Keratinocyte (primary cell): Measurements from ENCODE around the gene LSM14B. TPM values are rescaled to one million over a fixed set of nuclear protein-coding genes. Genes with fewer than 3 reads are reported as not detected.

Source experiments
- DNase-seq: peaks from one replicate; pipeline ENCODE4 v3.0.0-alpha.2; 2011; ENCODE audit warnings: low read depth, missing footprints, low spot score
- FAIRE-seq: peaks from 2 replicates; lab custom pipeline; 2011; peaks lifted over from hg19 to GRCh38; lab: Jason Lieb, UNC
- H2AFZ ChIP-seq: 2 replicates; pipeline ENCODE4 v1.6.0; 2012; ENCODE audit warnings: low read length, control low read depth, inconsistent platforms; ENCODE audit not compliant: control insufficient read depth
- H3K27ac ChIP-seq: 2 replicates; pipeline ENCODE4 v1.5.1; 2011; ENCODE audit warnings: low read length; ENCODE audit not compliant: control insufficient read depth, insufficient read depth
- H3K27me3 ChIP-seq: 3 replicates; pipeline ENCODE4 v1.6.0; 2011; ENCODE audit warnings: low read length; ENCODE audit not compliant: control insufficient read depth, insufficient read depth; ENCODE audit errors: extremely low read depth
- H3K36me3 ChIP-seq, 2 experiments: 2 replicates in 1 of 2; 3 replicates in 1 of 2; pipeline ENCODE4 v1.5.1; 2011; ENCODE audit warnings: low read length in 2 of 2, mild to moderate bottlenecking in 1 of 2; ENCODE audit not compliant: control insufficient read depth in 2 of 2, insufficient read depth in 2 of 2; ENCODE audit errors: extremely low read depth in 1 of 2
- H3K4me1 ChIP-seq: 3 replicates; pipeline ENCODE4 v1.5.1; 2011; ENCODE audit warnings: low read length; ENCODE audit not compliant: control insufficient read depth, insufficient read depth; ENCODE audit errors: extremely low read depth
- H3K4me2 ChIP-seq: 3 replicates; pipeline ENCODE4 v1.6.0; 2011; ENCODE audit warnings: low read depth, low read length; ENCODE audit not compliant: control insufficient read depth, insufficient read depth; ENCODE audit errors: extremely low read depth
- H3K4me3 ChIP-seq, 3 experiments: fragments of 200-600 bp in 1 of 3; sonication (generic) in 1 of 3; 2 replicates in 2 of 3; 3 replicates in 1 of 3; pipeline ENCODE4 v1.5.1; 2011 to 2016; ENCODE audit warnings: low read length in 3 of 3, mild to moderate bottlenecking in 3 of 3, control low read depth in 2 of 3, inconsistent platforms in 1 of 3, low read depth in 1 of 3, mixed read lengths in 1 of 3, mixed run types in 1 of 3, moderate library complexity in 1 of 3; ENCODE audit not compliant: control insufficient read depth in 2 of 3, insufficient read depth in 2 of 3; ENCODE audit errors: extremely low read depth in 1 of 3
- H3K79me2 ChIP-seq: 2 replicates; pipeline ENCODE4 v1.6.0; 2012; ENCODE audit warnings: low read length; ENCODE audit not compliant: control insufficient read depth, insufficient read depth
- H3K9ac ChIP-seq: 3 replicates; pipeline ENCODE4 v1.6.0; 2011; ENCODE audit warnings: low read length; ENCODE audit not compliant: control insufficient read depth, insufficient read depth; ENCODE audit errors: extremely low read depth
- H3K9me1 ChIP-seq: 3 replicates; pipeline ENCODE4 v1.6.0; 2011; ENCODE audit warnings: low read length; ENCODE audit not compliant: control insufficient read depth, insufficient read depth; ENCODE audit errors: extremely low read depth
- H3K9me3 ChIP-seq: 2 replicates; pipeline ENCODE4 v1.5.1; 2012; ENCODE audit warnings: low read depth, low read length; ENCODE audit not compliant: control insufficient read depth
- H4K20me1 ChIP-seq: 3 replicates; pipeline ENCODE4 v1.6.0; 2011; ENCODE audit warnings: low read length; ENCODE audit not compliant: control insufficient read depth, insufficient read depth; ENCODE audit errors: extremely low read depth
- EZH2 ChIP-seq: IDR thresholded peaks from one replicate; pipeline ENCODE4 v1.6.1; 2012; ENCODE audit warnings: inconsistent platforms, mild to moderate bottlenecking, low read length, moderate library complexity
- dilution Hi-C: fragments of 300-500 bp; cut with MboI; formaldehyde crosslinking; loops from one replicate; pipeline ENCODE4 v1.7.0; 2020; ENCODE audit warnings: low sequenced_read_pairs; ENCODE audit not compliant: extremely low pct_ligation_motif_present
- polyA plus RNA-seq, 5 experiments: library from polyadenylated mRNA; depleted of rRNA in 3 of 5; stranded (reverse) in 3 of 5; stranded (forward) in 1 of 5; unstranded in 1 of 5; fragments of >200 nt; gene quantifications; 1 replicate in 1 of 5; 2 replicates in 3 of 5; 3 replicates in 1 of 5; pipeline versions ENCODE4 v1.2.1 to v1.2.3, GENCODE V29; 2011 to 2012; ENCODE audit warnings: missing spikeins in 2 of 5, low read depth in 1 of 5, low replicate concordance in 1 of 5
- TF ChIP-seq, protein P1 (sequence below), 3 experiments: IDR thresholded peaks in 1 of 3; conservative IDR thresholded peaks in 1 of 3; optimal IDR thresholded peaks in 1 of 3; 2 replicates in 2 of 3; 3 replicates in 1 of 3; pipeline versions ENCODE3 to v1.5.1; 2011; ENCODE audit warnings: low read length in 3 of 3, mild to moderate bottlenecking in 3 of 3, moderate library complexity in 2 of 3, control low read depth in 1 of 3, inconsistent platforms in 1 of 3; ENCODE audit not compliant: insufficient read depth in 2 of 3; ENCODE audit errors: extremely low read depth in 1 of 3

The LSM14B gene
- polyA plus RNA-seq, 1 donor (not counting 4 experiments of a cell fraction or from before 2014, with no cell fraction given), result 21.7 TPM

GRCh38 chr20:62132421-62132820 is 10.1 kb downstream of the LSM14B start:
- no peaks in the 10 kb centered on the region for H3K9me3 ChIP-seq
- no peak overlapping the region for H3K4me3 ChIP-seq
- H3K4me1 ChIP-seq, result no peaks in the 10 kb centered on the region
- no peaks in the 10 kb centered on the region for H3K27me3 ChIP-seq
- dilution Hi-C loops, result no loop called here
- no peak overlapping the region for H3K9ac ChIP-seq
- TF ChIP-seq, protein P1, sequence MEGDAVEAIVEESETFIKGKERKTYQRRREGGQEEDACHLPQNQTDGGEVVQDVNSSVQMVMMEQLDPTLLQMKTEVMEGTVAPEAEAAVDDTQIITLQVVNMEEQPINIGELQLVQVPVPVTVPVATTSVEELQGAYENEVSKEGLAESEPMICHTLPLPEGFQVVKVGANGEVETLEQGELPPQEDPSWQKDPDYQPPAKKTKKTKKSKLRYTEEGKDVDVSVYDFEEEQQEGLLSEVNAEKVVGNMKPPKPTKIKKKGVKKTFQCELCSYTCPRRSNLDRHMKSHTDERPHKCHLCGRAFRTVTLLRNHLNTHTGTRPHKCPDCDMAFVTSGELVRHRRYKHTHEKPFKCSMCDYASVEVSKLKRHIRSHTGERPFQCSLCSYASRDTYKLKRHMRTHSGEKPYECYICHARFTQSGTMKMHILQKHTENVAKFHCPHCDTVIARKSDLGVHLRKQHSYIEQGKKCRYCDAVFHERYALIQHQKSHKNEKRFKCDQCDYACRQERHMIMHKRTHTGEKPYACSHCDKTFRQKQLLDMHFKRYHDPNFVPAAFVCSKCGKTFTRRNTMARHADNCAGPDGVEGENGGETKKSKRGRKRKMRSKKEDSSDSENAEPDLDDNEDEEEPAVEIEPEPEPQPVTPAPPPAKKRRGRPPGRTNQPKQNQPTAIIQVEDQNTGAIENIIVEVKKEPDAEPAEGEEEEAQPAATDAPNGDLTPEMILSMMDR (optimal IDR thresholded peaks at IDR 0.05 in 1 of 3, IDR thresholded peaks at IDR 0.05 in 1 of 3, conservative IDR thresholded peaks at IDR 0.05 in 1 of 3; ENCODE audit: extremely low read depth in 1 of 3, insufficient read depth in 2 of 3, low read length in 3 of 3), result no peak
- no peak for TF ChIP-seq EZH2
- no peaks in the 10 kb centered on the region for H3K79me2 ChIP-seq
- H4K20me1 ChIP-seq, result peaks cover 10% of the 10 kb centered on the region
- no peaks in the 10 kb centered on the region for H3K9me1 ChIP-seq
- no peak overlapping the region for H3K4me2 ChIP-seq
- DNase-seq (no peak), FAIRE-seq (no peak)
- peaks cover 47 to 72% of the 10 kb centered on the region in 2 experiments for H3K36me3 ChIP-seq
- no peak overlapping the region for H2AFZ ChIP-seq
- H3K27ac ChIP-seq, result no peak overlapping the region

- Histone ChIP-seq H3K9me1 (no peaks in the 10 kb centered on the region), H3K4me3 (no peak overlapping the region), H3K27me3 (no peaks in the 10 kb centered on the region), H3K4me2 (no peak overlapping the region), H3K4me1 (no peaks in the 10 kb centered on the region), H2AFZ (no peak overlapping the region), H3K79me2 (peaks cover 2% of the 10 kb centered on the region), H3K9me3 (no peaks in the 10 kb centered on the region), H3K9ac (no peak overlapping the region), H3K36me3 (peaks cover 50 to 70% of the 10 kb centered on the region in 2 experiments), H3K27ac (no peak overlapping the region), H4K20me1 (peaks cover 10% of the 10 kb centered on the region)
- no peak for FAIRE-seq
- DNase-seq, result no peak
- TF ChIP-seq, protein P1 (optimal IDR thresholded peaks at IDR 0.05 in 1 of 3, IDR thresholded peaks at IDR 0.05 in 1 of 3, conservative IDR thresholded peaks at IDR 0.05 in 1 of 3; ENCODE audit: extremely low read depth in 1 of 3, insufficient read depth in 2 of 3, low read length in 3 of 3), result no peak
- TF ChIP-seq EZH2, result no peak
- dilution Hi-C loops, result no loop called here
Measured at GRCh38 chr20:62133051-62133845, 11.0 kb downstream of the LSM14B start.
